DOHH2 (cell line): ENCODE data around the gene AP4E1.

Experiments
- H3F3A ChIP-seq: fragments of 200-600 bp; sonication (generic), shearing (Covaris generic); 2 replicates; pipeline ENCODE4 v1.6.0; 2016; ENCODE audit warnings: antibody characterized with exemption, mild to moderate bottlenecking; ENCODE audit not compliant: control insufficient read depth, insufficient read depth
- H3K27ac ChIP-seq: fragments of 200-600 bp; sonication (generic); 2 replicates; pipeline ENCODE4 v1.5.1; 2014; ENCODE audit warnings: low read depth, mild to moderate bottlenecking, low read length, moderate library complexity
- H3K27me3 ChIP-seq: fragments of 200-600 bp; sonication (generic); 2 replicates; pipeline ENCODE4 v1.6.1; 2014; ENCODE audit warnings: mild to moderate bottlenecking, low read length, mixed read lengths; ENCODE audit not compliant: control insufficient read depth
- H3K36me3 ChIP-seq: fragments of 200-600 bp; sonication (generic); 2 replicates; pipeline ENCODE4 v1.6.1; 2014; ENCODE audit warnings: mild to moderate bottlenecking, low read length, moderate library complexity, mixed read lengths; ENCODE audit not compliant: control insufficient read depth
- H3K4me1 ChIP-seq: fragments of 200-600 bp; sonication (generic); 2 replicates; pipeline ENCODE4 v1.6.1; 2014; ENCODE audit warnings: mild to moderate bottlenecking, low read length, mixed read lengths; ENCODE audit not compliant: control insufficient read depth
- H3K4me2 ChIP-seq: fragments of 200-600 bp; sonication (generic); 2 replicates; pipeline ENCODE4 v1.6.0; 2014; ENCODE audit warnings: mild to moderate bottlenecking, low read length, moderate library complexity
- H3K4me3 ChIP-seq: fragments of 200-600 bp; sonication (generic); 2 replicates; pipeline ENCODE4 v1.5.1; 2014; ENCODE audit warnings: mild to moderate bottlenecking, low read length, mixed read lengths
- H3K79me2 ChIP-seq: fragments of 200-600 bp; sonication (generic); 2 replicates; pipeline ENCODE4 v1.6.1; 2014; ENCODE audit warnings: mild to moderate bottlenecking, low read length, mixed read lengths; ENCODE audit not compliant: control insufficient read depth
- H3K9me2 ChIP-seq: fragments of 200-600 bp; sonication (generic); replicated peaks from 2 replicates; pipeline ENCODE4 v1.6.1; 2014; ENCODE audit warnings: mild to moderate bottlenecking, low read length, mixed read lengths; ENCODE audit not compliant: control insufficient read depth
- H3K9me3 ChIP-seq: fragments of 200-600 bp; sonication (generic); 2 replicates; pipeline ENCODE4 v1.6.1; 2014; ENCODE audit warnings: antibody characterized with exemption, low read length, mixed read lengths; ENCODE audit not compliant: control insufficient read depth, insufficient read depth
- H4K20me1 ChIP-seq: fragments of 200-600 bp; sonication (generic); 2 replicates; pipeline ENCODE4 v1.6.0; 2014; ENCODE audit warnings: low read depth, mild to moderate bottlenecking, antibody characterized with exemption, low read length, moderate library complexity; ENCODE audit not compliant: control insufficient read depth, insufficient read depth
- CTCF ChIP-seq: fragments of 200-600 bp; sonication (generic); IDR thresholded peaks from one replicate; pipeline ENCODE4 v1.5.1; 2014; ENCODE audit warnings: antibody characterized with exemption, mild to moderate bottlenecking, low read depth, low read length; ENCODE audit not compliant: poor library complexity, severe bottlenecking
- EZH2phosphoT487 ChIP-seq: fragments of 200-600 bp; sonication (generic); IDR thresholded peaks from 2 replicates; pipeline ENCODE4 v1.6.1; 2017; ENCODE audit warnings: borderline replicate concordance, mild to moderate bottlenecking, antibody characterized with exemption, low read length, moderate library complexity, mixed read lengths

The AP4E1 gene

GRCh38 chr15:50908209-50909009 is at the start of gene AP4E1:
AP4E1 (plus strand) TSS chr15:50908683; CDS start chr15:50908779, 96 bp downstream.
- Histone ChIP-seq H3K27ac (peak within 1 kb of the TSS; percentile 59), H3K4me2 (peak within 1 kb of the TSS; percentile 92), H3K27me3 (no peaks in the 10 kb centered on the region), H3K4me1 (peaks cover 30% of the 10 kb centered on the region), H4K20me1 (no peaks in the 10 kb centered on the region), H3F3A (peaks cover 4% of the 10 kb centered on the region; the same call in 1 of the 2 replicates), H3K9me3 (no peaks in the 10 kb centered on the region), H3K9me2 (no peaks in the 10 kb centered on the region), H3K4me3 (peak within 1 kb of the TSS; percentile 93), H3K79me2 (peaks cover 49% of the 10 kb centered on the region), H3K36me3 (peaks cover 27% of the 10 kb centered on the region)
- no peak for TF ChIP-seq EZH2phosphoT487
- peak; percentile 80 for TF ChIP-seq CTCF

- Histone ChIP-seq H3K4me2 (no peak overlapping the region), H3K4me1 (no peaks in the 10 kb centered on the region), H3K79me2 (no peaks in the 10 kb centered on the region), H3K27ac (no peak overlapping the region), H3K36me3 (no peaks in the 10 kb centered on the region), H3K9me3 (no peaks in the 10 kb centered on the region), H3K4me3 (no peak overlapping the region), H3K9me2 (no peaks in the 10 kb centered on the region), H4K20me1 (no peaks in the 10 kb centered on the region), H3F3A (no peaks in the 10 kb centered on the region), H3K27me3 (no peaks in the 10 kb centered on the region)
- TF ChIP-seq CTCF (no peak), EZH2phosphoT487 (no peak)
Measured at GRCh38 chr15:50860824-50861223, 47.7 kb upstream of the AP4E1 start.

GRCh38 chr15:50862553-50862952 is 45.9 kb upstream of the AP4E1 start:
- Histone ChIP-seq H3K9me3 (no peaks in the 10 kb centered on the region), H3K9me2 (no peaks in the 10 kb centered on the region), H4K20me1 (no peaks in the 10 kb centered on the region), H3F3A (no peaks in the 10 kb centered on the region), H3K36me3 (no peaks in the 10 kb centered on the region), H3K4me2 (no peak overlapping the region), H3K4me1 (no peaks in the 10 kb centered on the region), H3K79me2 (no peaks in the 10 kb centered on the region), H3K27ac (no peak overlapping the region), H3K27me3 (no peaks in the 10 kb centered on the region), H3K4me3 (no peak overlapping the region)
- TF ChIP-seq EZH2phosphoT487: no peak

GRCh38 chr15:50864873-50865272 is 43.6 kb upstream of the AP4E1 start:
- Histone ChIP-seq H3K4me2 (no peak overlapping the region), H3K27me3 (no peaks in the 10 kb centered on the region; the same call in 1 of the 2 replicates), H3K9me3 (no peaks in the 10 kb centered on the region), H3K4me1 (no peaks in the 10 kb centered on the region), H3K4me3 (no peak overlapping the region), H3K36me3 (no peaks in the 10 kb centered on the region), H4K20me1 (no peaks in the 10 kb centered on the region), H3K9me2 (no peaks in the 10 kb centered on the region), H3K27ac (no peak overlapping the region), H3F3A (no peaks in the 10 kb centered on the region), H3K79me2 (no peaks in the 10 kb centered on the region)
- TF ChIP-seq CTCF: no peak
- TF ChIP-seq EZH2phosphoT487: no peak
